GM23338 (cell line): ENCODE data around the gene PLXNA2. TPM values are rescaled to one million over a fixed set of nuclear protein-coding genes. Genes with fewer than 3 reads are reported as not detected.

Source experiments
- CTCF ChIP-seq, 2 experiments: fragments of 200-600 bp in 1 of 2; sonication (generic) in 1 of 2; conservative IDR thresholded peaks; 2 replicates each; pipeline versions ENCODE4 v1.5.1 to v1.6.1; 2016 to 2017; ENCODE audit warnings: antibody characterized with exemption in 2 of 2, low read depth in 2 of 2, mild to moderate bottlenecking in 2 of 2, moderate library complexity in 1 of 2
- ETS1 ChIP-seq: IDR thresholded peaks from 2 replicates; pipeline ENCODE4 v1.6.1; 2016; ENCODE audit warnings: antibody characterized with exemption
- EZH2phosphoT487 ChIP-seq: fragments of 200-600 bp; sonication (generic); IDR thresholded peaks from one replicate; pipeline ENCODE4 v1.8.1; 2018; ENCODE audit warnings: antibody characterized with exemption; ENCODE audit not compliant: unreplicated experiment
- NANOG ChIP-seq: IDR thresholded peaks from 2 replicates; pipeline ENCODE4 v1.6.1; 2016; ENCODE audit warnings: antibody characterized with exemption, borderline replicate concordance
- POLR2AphosphoS5 ChIP-seq: IDR thresholded peaks from 2 replicates; pipeline ENCODE4 v1.6.1; 2016; ENCODE audit warnings: antibody characterized with exemption, low read depth
- ZNF114 ChIP-seq: fragments of 250-450 bp; sonication (Bioruptor Pico); IDR thresholded peaks from 2 replicates; pipeline ENCODE4 v1.5.0; 2020; ENCODE audit warnings: mild to moderate bottlenecking, moderate library complexity
- ZNF331 ChIP-seq: fragments of 250-450 bp; sonication (Bioruptor Pico); IDR thresholded peaks from 2 replicates; pipeline ENCODE4 v1.5.0; 2020; ENCODE audit warnings: low read depth, mild to moderate bottlenecking, moderate library complexity
- ZNF462 ChIP-seq: fragments of 250-450 bp; sonication (Bioruptor Pico); IDR thresholded peaks from 2 replicates; pipeline ENCODE4 v1.5.0; 2020; ENCODE audit warnings: mild to moderate bottlenecking, moderate library complexity
- polyA plus RNA-seq: library from polyadenylated mRNA; unstranded; fragments of >200 nt; fragmentation: Nextera tagmentation; extraction: Ambion mirVana; gene quantifications from 2 replicates; pipeline ENCODE4 v1.2.1, GENCODE V29; 2016
- total RNA-seq: library from RNA; depleted of rRNA; stranded (reverse); fragments of >200 nt; shearing (Covaris generic); gene quantifications from 2 replicates; pipeline ENCODE4 v1.2.3, GENCODE V29; 2014

The PLXNA2 gene
- total and polyA plus RNA-seq, 2 experiments from 2014 or later: 0.40 to 1.8 TPM

GRCh38 chr1:208078752-208079151, 165.4 kb downstream of the PLXNA2 start (continued):
- TF ChIP-seq ZNF462 (CRISPR knock-in tag) (no peak), POLR2AphosphoS5 (no peak), ETS1 (no peak), ZNF114 (CRISPR knock-in tag) (no peak), ZNF331 (CRISPR knock-in tag) (no peak), NANOG (no peak), EZH2phosphoT487 (no peak), CTCF (conservative IDR thresholded peaks at IDR 0.05; ENCODE audit: low read depth in 2 of 2) (no peak)
